D721Med (cell line): Measurements from ENCODE around the gene ZNF484.

Experiments used
- DNase-seq: peaks from one replicate; pipeline ENCODE4 v3.0.0; 2011; ENCODE audit warnings: low spot score; ENCODE audit not compliant: insufficient read length
- FAIRE-seq: peaks from 2 replicates; lab custom pipeline; 2011; peaks lifted over from hg19 to GRCh38; lab: Jason Lieb, UNC
- TF ChIP-seq, protein P1 (sequence below): IDR thresholded peaks from 2 replicates; pipeline ENCODE4 v1.5.1; 2012; ENCODE audit warnings: mild to moderate bottlenecking, control low read depth; ENCODE audit not compliant: insufficient read depth; ENCODE audit errors: missing control alignments

The ZNF484 gene

DNA sequence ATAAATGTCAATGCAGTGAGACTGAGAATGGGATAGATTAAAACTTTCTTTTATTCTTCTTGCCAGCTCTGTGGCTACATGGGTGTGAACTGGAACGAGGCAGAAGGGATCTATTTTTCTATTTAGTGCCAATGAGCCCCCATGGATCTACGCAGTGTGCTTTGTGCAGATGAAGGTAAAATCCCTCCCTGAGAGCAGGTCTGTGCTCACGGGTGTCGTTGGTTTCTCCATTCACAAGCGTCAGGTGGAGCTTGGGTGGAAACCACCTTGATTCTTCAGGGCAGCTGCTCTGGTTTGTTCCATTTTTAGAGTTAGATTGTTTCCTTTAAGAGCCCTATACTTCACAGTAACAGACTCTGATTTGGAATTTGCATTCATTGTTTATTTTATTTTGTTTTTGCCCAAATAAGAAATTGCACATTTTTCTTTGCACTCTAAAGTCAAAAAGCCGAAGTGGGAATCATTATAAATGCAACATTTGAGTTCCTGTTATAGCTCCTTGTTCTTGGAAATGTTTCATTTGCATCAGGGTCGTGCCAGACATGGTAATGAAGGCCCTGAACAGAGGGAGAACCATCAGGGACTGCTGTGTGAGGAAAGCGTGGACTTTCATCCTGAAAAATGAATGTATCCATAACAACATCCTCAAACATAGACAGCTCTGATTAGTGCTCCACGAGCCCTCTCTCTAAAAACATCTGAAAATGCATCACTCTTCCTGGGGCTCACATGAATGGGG is 82.1 kb downstream of the ZNF484 start:
- TF ChIP-seq, protein P1, sequence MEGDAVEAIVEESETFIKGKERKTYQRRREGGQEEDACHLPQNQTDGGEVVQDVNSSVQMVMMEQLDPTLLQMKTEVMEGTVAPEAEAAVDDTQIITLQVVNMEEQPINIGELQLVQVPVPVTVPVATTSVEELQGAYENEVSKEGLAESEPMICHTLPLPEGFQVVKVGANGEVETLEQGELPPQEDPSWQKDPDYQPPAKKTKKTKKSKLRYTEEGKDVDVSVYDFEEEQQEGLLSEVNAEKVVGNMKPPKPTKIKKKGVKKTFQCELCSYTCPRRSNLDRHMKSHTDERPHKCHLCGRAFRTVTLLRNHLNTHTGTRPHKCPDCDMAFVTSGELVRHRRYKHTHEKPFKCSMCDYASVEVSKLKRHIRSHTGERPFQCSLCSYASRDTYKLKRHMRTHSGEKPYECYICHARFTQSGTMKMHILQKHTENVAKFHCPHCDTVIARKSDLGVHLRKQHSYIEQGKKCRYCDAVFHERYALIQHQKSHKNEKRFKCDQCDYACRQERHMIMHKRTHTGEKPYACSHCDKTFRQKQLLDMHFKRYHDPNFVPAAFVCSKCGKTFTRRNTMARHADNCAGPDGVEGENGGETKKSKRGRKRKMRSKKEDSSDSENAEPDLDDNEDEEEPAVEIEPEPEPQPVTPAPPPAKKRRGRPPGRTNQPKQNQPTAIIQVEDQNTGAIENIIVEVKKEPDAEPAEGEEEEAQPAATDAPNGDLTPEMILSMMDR, result no peak
- DNase-seq (no peak), FAIRE-seq (no peak)
